ENCODE measurements around the gene KCNS1.

KCNS1 gene

DNA sequence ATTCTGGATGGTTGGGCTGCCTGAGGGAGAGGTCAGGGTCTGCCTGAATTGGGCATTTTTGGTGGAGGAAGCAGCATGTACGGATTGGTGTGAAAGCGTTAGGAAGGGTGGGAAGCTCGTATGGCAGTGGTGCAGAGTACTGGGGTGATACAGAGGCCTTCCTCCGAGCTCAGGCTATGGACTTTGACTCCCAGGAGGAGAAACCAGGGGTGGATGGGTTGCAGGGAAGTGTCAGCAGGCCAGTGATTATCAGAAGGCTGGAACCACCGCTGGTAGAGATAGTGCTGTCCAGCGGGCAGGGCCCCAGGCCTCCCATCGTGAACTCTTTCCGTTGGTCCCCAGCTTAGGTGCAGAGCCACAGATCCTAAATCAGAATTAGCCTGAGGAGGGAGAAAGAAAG is 8.7 kb upstream of the KCNS1 start:
- no peak for DNase-seq

- DNase-seq = no peak
These were observed 4.4 kb upstream of the KCNS1 start for GRCh38 chr20:45105317-45105716.

- DNase-seq = peak; percentile 61
These were observed 3.9 kb upstream of the KCNS1 start for GRCh38 chr20:45104786-45105185.

GRCh38 chr20:45103072-45103471 is 2.1 kb upstream of the KCNS1 start:
- DNase-seq = no peak

DNA sequence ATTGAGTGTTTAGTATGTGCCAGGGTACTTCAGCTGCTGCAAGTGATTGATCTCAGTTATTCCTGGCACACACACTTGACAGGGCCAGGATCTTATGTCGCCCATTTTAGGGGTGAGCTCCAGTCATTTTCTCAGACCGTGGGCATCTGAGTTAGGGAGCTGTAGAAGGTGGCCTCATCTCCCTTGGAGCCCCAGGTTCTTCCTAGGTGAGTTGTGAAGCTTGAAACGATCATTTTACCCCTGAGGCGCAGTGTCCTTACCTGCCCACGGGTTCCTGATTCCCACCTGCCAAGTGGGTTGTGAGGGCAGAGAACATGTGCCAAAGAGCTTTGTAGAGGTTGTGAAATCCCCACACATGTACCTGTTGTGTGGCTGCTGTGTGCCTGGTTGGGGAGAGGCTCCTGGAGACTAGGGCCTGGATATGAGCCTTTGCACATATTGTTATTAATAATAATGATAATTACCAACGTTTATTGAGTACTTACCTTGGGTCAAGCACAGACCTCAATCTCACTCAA is 465 bp upstream of the KCNS1 start:
- DNase-seq = no peak

- peak; percentile 37 for DNase-seq
These were observed 2.7 kb downstream of the KCNS1 start for GRCh38 chr20:45098103-45098773.

GRCh38 chr20:45097485-45098102 is 3.3 kb downstream of the KCNS1 start:
- peak; percentile 39 for DNase-seq

DNA sequence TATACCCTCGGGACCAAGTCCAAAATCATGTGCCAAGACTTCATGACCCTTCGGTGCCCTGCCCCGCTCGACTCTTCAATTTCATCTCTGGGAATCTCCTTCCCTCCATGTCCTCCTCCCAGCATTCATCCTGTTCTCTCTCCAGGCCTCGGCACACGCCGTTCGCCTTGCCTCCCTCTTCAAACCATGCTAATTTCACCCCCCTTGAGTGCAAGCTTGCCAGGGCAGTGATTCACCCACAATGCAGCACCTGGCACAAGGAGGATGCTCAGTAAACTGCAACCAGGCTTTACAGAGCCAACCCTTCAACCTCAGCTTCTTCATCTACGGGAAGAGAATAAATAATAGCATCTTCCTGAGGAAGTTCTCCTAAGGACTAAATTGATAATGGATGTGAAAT is 4.1 kb downstream of the KCNS1 start:
- DNase-seq = no peak

DNA sequence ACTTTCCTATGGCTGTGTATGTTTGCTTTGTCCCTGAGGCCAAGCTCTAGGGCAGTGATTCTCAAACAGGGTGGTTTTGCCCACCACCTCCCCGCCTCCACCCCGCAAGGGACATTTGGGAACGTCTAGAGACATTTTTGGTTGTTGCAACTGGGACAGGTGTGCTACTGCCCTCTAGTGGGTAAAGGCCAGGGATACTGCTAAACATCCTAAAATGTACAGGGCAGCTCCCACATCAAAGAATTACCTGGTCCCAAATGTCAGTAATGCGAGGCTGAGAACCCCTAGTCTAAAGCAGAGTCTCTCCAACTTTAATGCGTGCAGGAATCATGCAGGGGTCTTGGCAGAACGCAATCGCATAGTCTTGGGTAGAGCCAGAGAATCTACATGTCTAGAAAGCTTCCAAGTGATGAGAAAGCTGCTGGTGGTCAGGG is 5.1 kb downstream of the KCNS1 start:
- DNase-seq = peak; percentile 60

GRCh38 chr20:45094864-45095574 is 5.9 kb downstream of the KCNS1 start:
- no peak for DNase-seq

DNA sequence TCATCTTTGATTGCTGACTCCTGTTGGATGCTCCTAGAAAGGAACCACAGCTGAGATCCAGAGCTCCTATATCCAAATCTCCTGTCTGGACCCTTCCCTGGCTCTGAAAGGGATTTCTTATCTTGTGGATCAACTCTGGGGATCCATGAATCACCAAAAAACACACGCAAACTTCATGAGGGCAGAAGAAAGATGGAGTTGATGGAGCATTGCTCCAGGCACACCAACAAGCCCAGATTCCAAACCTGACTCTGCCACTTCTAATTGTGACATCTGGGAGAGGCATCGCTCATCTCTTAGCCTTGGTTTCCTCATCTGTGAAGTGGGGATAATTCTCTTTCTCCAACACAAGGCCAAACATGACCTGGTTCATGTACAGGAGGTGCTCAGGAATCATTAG is 6.7 kb downstream of the KCNS1 start:
- no peak for DNase-seq

- DNase-seq = no peak
These were observed 8.0 kb downstream of the KCNS1 start for GRCh38 chr20:45092898-45093297.

DNA sequence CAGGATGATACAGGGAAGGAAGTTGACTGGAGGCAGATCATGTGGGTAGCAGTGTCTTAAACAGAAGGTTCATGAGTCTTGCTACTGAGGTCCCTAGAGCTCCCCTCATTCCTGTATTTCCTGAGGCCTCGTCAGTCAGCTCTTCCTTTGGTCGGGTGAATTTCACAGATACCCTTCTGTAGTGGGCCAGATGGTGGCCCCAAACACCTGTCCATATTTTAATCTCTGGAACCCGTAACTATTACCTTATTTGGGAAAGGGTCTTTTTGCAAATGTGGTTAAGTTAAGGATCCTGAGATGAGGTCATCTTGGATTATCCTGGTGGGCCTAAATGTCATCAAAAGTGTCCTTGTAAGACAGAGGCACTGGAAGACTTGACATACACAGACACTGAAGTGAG is 9.6 kb downstream of the KCNS1 start:
- no peak for DNase-seq

DNA sequence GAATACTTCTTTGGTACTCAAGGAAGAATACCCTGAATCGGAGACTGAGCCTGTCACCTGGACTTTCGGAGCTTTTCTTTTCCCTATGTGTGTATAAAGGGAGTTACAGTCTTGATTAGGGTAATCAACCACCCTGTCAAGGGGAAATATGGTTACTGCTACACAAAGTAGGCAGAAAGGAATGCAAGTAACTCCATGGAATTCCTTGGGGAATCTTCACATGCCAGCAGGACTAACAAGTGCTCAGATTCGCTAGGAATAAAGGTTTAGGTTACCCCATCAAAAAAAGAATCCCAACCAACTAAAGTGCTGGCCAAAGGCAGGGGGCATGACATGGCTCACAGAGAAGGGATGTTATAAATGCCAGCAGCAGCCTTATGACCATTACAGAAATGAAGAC is 10.4 kb downstream of the KCNS1 start:
- peak; percentile 55 for DNase-seq

DNA sequence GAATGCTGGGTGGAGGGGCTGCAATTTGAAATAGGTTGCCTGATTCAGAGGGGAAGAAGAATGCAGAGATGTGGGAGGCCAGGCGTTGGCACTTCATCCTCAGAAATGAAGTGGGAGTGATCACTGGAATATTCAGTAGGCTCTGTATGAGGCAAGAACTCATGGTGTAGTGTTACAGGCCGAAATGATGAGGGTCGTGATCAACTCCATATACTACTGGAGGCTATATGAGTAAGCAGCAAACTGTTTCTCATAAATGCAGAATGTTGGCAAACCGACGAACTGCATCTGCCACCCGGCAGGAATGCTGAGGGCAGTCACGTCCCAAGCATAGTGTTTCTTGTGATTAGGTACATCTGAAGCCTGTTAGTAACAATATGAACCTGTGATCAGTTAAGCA is 12.7 kb downstream of the KCNS1 start:
- DNase-seq = peak; percentile 95

GRCh38 chr20:45087814-45088213 is 13.1 kb downstream of the KCNS1 start:
- DNase-seq = no peak

DNA sequence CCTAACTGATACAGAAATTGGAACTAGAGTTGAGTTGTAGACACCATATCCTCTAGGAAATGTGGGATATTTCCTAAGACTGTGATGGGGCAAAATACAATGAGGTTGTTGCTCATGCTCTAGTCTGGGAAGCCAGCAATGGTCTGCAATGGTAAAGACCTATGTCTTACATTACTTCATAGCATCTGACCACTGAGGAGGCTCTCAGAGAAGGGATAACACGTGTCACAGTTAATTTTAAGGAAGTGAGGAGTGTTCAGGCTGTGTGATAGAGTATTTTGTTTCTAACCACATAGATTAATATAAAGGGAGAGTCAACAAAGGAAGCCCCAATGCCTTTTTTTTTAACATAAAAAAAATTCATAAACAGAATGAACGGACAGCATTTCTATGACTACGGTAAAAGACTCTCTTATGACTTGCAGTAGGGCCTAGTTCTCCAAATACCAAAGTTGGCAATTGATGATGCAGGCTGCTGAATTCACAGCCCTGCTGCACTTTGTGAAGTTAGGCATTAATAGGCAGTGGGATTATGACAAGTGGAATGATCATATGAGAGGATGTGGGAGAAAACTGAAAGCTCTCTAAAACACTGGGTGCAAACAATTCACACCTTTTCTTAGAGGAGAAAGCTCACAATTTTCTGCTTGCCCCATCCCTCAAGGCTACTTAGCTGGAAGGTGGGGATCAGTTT is 13.7 kb downstream of the KCNS1 start:
- no peak for DNase-seq

DNA sequence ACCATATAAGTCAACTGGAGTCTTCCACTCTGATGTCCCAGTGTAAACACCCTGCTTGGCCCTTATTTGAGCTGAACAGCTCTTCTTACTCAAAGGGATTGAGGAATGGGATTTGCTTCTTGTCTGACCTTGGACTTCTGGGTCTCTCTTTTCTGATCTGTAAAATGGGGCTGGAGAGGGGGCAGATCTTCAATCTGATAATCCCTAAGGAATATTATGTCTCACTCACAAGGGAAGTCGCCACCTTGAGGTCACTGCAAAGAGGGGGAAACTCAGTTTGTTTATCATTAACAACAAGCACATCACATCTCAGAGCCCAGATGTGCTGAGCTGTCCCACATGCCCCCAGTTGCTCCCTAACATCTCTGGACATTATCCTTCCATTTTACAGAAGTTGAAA is 15.1 kb downstream of the KCNS1 start:
- DNase-seq = no peak

DNA sequence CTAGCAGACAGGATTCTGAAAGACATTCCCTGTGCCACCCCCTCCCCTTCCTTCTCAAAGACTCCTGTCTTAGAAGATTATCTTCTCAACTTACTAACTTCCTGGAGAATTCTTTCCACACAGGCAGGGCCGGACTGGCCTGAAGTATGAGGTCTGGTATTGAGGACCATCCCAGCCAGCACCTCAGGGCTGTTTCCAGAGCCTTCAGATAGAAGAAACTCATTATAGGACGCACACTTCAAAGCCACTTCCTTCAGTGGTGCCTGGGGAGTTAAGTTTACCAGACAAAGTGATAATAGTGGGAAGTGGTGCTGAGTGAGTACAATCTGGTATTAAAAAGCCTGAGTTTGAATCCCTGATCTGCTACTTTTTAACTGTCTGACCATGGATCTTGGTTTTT is 15.6 kb downstream of the KCNS1 start:
- no peak for DNase-seq

DNA sequence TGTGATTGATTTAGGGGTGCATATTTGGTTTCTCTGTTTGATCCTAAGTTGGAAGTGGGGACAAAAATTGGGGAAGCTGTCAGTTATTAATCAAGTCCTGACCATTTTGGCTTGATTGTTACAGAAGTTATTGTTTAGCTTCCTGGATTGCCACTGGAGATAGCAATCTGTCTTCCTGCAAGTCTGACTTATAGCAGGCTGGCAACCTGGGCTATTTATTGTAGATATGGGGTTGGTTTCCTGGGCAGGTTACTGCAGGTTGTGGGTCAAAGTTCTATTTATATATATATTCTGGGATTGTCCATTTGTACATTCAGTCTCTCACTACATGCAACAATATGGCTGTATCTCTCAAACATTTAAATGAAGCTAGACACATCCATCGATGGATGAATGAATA is 17.8 kb downstream of the KCNS1 start:
- DNase-seq = no peak

DNA sequence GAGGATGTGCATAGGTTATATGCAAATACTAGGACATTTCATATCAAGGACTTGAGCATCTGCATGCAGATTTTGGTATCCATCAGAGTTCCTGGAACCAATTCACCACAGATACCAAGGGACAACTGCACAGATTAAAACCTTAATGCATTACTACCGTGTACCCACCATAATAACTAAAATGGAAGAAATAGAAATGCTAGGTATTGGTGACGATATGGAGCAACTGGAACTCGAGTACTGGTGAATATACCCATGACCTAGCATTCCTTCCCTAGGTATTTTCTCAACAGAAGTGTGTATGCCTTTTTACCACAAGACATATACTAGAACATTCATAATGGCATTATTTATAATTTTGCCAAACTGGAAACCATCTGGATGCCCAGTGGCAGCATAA is 18.5 kb downstream of the KCNS1 start:
- no peak for DNase-seq

GRCh38 chr20:45080867-45081624 is 19.9 kb downstream of the KCNS1 start:
- DNase-seq = peak; percentile 32

GRCh38 chr20:45077559-45077958 is 23.4 kb downstream of the KCNS1 start:
- no peak for DNase-seq
